ENCODE measurements around the gene THSD7A.

THSD7A gene

GRCh38 chr7:11831736-11832495, at the start of gene THSD7A:
Gene THSD7A, minus strand, starts transcription at chr7:11832198. Its CDS starts 252 bp downstream, at chr7:11831946.
- TF ChIP-seq CTCF (IDR thresholded peaks at IDR 0.05; ENCODE audit: low read depth, low read length): no peak
- H3K4me3 ChIP-seq (ENCODE audit: low read depth, low read length): peak within 1 kb of the TSS; percentile 56

- H3K4me3 ChIP-seq (ENCODE audit: low read depth, low read length): no peak overlapping the region
- no peak for TF ChIP-seq CTCF (IDR thresholded peaks at IDR 0.05; ENCODE audit: low read depth, low read length)
Observed at GRCh38 chr7:11881680-11882079, 49.7 kb upstream of the THSD7A start.

- TF ChIP-seq CTCF (IDR thresholded peaks at IDR 0.05; ENCODE audit: low read depth, low read length): no peak
Observed at GRCh38 chr7:11875635-11876034, 43.6 kb upstream of the THSD7A start.

GRCh38 chr7:11865671-11866070, 33.7 kb upstream of the THSD7A start:
- TF ChIP-seq CTCF (IDR thresholded peaks at IDR 0.05; ENCODE audit: low read depth, low read length): no peak
- H3K4me3 ChIP-seq (ENCODE audit: low read depth, low read length): no peak overlapping the region

More at GRCh38 chr7:11875635-11876034, 43.6 kb upstream of the THSD7A start:
- H3K4me3 ChIP-seq (ENCODE audit: low read depth, low read length): no peak overlapping the region

- no peak overlapping the region for H3K4me3 ChIP-seq (ENCODE audit: low read depth, low read length)
- TF ChIP-seq CTCF (IDR thresholded peaks at IDR 0.05; ENCODE audit: low read depth, low read length): no peak
Observed at GRCh38 chr7:11858622-11859302, 26.8 kb upstream of the THSD7A start.

GRCh38 chr7:11858026-11858425, 26.0 kb upstream of the THSD7A start:
- H3K4me3 ChIP-seq (ENCODE audit: low read depth, low read length): no peak overlapping the region
- TF ChIP-seq CTCF (IDR thresholded peaks at IDR 0.05; ENCODE audit: low read depth, low read length): no peak

GRCh38 chr7:11848251-11848650, 16.3 kb upstream of the THSD7A start:
- TF ChIP-seq CTCF (IDR thresholded peaks at IDR 0.05; ENCODE audit: low read depth, low read length): no peak
- H3K4me3 ChIP-seq (ENCODE audit: low read depth, low read length): no peak overlapping the region
